ENCODE results near the gene PCGF1.

DNA sequence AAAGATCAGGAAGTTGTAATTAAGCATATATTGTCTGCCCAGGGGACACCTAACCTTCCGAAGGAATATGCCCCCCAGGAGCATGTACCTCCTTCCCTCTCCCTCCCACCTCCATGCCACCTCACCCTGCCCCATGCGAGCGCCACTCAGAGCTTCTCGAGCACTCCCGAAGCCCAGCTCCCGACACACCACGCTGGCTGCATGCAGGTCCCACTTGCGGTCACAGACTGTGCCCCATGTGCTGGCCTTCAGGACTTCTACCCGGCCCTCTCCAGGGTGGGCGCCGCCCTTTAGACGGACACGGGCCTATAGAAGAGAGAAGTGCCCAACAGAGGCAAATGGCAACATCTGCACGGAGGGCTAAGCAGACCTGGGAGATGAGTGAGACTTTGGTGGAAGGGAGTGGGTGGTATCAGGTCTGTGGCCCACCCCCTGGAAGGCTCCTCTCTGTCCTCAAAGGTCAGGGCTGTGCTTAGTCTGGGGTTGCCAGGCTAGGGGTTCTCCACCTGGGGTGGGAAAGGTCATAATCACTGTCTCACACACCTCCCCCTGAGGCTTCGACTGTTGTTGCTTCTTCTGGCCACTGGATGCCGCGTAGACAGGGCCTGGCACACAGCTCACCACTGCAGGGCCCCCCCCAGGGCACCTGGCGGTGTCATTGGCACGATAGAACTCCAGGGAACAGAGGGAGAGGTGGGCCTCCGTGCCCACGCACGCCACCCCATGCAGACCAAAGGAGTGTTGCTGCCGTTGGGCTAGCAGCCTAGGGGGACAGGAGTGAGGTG lies 28.9 kb upstream of the PCGF1 start:
- TF ChIP-seq CTCF (conservative IDR thresholded peaks at IDR 0.05) (no peak), ZFX (IDR thresholded peaks at IDR 0.05) (no peak)

Data from C4-2B (cell line).